Measurements from ENCODE around the gene B3GNT8. TPM values are rescaled to one million over a fixed set of nuclear protein-coding genes. Genes with fewer than 3 reads are reported as not detected.

The B3GNT8 gene
- total RNA-seq = 1.8 and 8.7 TPM in 2 replicates

GRCh38 chr19:41426952-41427646 is at the start of gene B3GNT8:
Gene B3GNT8 (minus strand): TSS chr19:41427374. CDS start chr19:41426778, 596 bp downstream.

DNA sequence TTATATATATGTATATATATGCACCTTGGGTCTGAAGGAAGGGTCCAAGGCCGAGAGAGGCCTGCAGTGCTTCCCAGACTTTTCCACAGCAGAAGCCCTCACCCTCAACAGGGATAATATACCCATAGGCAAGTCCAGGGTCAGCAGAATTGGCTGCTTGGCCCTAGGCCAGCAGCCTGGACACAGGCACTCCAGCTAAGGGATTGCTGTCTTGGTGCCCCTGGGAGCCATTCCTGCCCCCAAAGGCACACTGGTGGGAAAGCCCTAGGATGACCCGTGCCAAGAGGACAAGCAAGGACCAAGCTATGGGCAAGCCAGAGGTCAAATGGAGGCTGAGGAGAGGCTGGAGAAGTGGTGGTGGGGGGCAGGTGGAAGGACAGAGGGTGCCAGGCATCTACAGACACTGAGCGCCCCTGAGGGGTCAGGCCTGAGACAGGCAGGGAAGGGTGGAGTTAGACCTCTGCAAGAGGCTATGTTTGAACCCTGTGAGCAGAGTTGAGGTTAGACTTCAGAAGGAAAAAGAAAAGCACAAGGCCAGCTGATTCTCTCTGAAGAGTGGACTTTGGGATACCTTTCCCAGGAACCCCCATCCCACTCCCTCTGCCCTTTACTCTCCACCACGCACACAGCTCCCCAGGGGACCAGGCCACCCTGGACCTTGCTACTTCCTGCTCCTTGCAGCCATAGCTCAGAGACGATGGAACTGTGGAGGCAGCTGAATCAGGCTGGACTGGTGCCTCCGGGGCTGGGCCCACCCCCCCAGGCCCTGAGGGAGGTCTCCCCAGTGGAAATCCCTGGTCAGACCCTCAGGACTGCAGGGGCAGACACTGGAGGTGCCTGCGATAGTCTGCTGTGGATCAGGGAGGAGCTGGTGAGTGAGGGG is 15.5 kb upstream of the B3GNT8 start, which contains the start of gene ERICH4:
TSS of gene ERICH4 (plus strand) at position 684 of the 883 bp plus-strand sequence. CDS start at position 698, 14 bp downstream.

GRCh38 chr19:41439441-41440222 is 12.5 kb upstream of the B3GNT8 start, which contains the start of gene DMAC2:
Gene DMAC2 (minus strand): TSS chr19:41439912. CDS start chr19:41439899, 13 bp downstream.

GRCh38 chr19:41397086-41398049 is 29.8 kb downstream of the B3GNT8 start, which contains the start of the genes BCKDHA and EXOSC5:
Gene BCKDHA (plus strand): TSS chr19:41397818. CDS start chr19:41397828, 10 bp downstream.
Gene EXOSC5 (minus strand): TSS chr19:41397359. CDS start chr19:41397328, 31 bp downstream.

DNA sequence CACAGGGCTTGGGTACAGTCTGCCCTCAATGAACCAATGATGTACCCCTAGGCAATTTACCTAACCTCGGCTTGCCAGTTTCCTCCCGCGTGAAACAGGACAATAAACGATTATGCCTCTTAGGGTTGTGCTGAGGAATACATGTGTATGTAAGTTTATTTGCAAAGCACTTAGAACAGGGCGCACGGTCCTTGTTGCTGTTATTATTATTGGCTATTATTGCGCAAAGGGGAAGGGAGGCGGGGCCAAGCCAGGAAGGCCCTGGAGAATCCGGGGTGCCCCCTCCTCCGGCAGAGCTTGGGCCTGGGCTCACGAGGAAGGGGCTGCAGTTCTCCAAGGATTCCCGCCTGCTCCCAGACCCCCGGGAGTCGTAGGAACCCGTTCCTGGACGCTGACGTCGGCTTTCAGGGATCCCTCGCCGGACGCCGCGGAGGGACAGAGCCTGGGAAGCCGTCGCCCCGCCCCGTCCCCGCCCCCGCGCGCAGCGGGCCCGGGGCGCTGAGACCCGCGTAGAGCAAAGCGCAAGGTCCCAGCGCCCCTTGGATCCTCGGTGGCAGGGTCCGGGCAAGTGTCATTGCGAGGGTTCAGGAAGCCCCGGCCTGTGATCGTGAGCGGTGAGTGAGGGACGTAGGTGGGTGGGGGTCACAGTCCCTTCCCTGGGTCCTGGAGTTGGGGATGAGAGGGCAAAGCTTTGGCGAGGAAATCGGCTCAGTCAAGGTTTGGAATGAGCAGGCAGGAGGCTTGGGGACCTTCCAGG is 50.8 kb downstream of the B3GNT8 start, which contains the start of gene TMEM91:
TSS of gene TMEM91 (plus strand) at position 293 of the 757 bp plus-strand sequence. CDS start 1,777 bp downstream, outside the sequence.

Other genes starting within 250 kb of the B3GNT8 start
- 16.9 and 21.2 TPM in 2 replicates for gene CYP2S1, start 234.2 kb downstream of the B3GNT8 start, total RNA-seq
- 103 and 185 TPM in 2 replicates for gene AXL, start 208.2 kb downstream of the B3GNT8 start, total RNA-seq
- gene HNRNPUL1, start 163.0 kb downstream of the B3GNT8 start, total RNA-seq = 143 and 179 TPM in 2 replicates
- 11.8 and 15.3 TPM in 2 replicates for gene CCDC97, start 117.2 kb downstream of the B3GNT8 start, total RNA-seq
- 48.5 and 49.4 TPM in 2 replicates for gene TGFB1, start 73.5 kb downstream of the B3GNT8 start, total RNA-seq
- 5.3 and 7.0 TPM in 2 replicates for gene B9D2, start 63.2 kb downstream of the B3GNT8 start, total RNA-seq
- gene TMEM91, start 50.8 kb downstream of the B3GNT8 start, total RNA-seq = 9.4 and 12.1 TPM in 2 replicates
- 19.9 and 25.5 TPM in 2 replicates for gene EXOSC5, start 30.0 kb downstream of the B3GNT8 start, total RNA-seq
- gene BCKDHA, start 29.6 kb downstream of the B3GNT8 start, total RNA-seq = 46.5 and 76.9 TPM in 2 replicates
- gene DMAC2, start 12.5 kb upstream of the B3GNT8 start, total RNA-seq = 58.8 TPM in 2 replicates
- gene ERICH4, start 15.8 kb upstream of the B3GNT8 start, total RNA-seq = not detected in 2 replicates
- 0.32 TPM in 1 of 2 replicates, not detected in the other for gene CEACAM21, start 148.8 kb upstream of the B3GNT8 start, total RNA-seq
- not detected in 2 replicates for gene CEACAM4, start 199.7 kb upstream of the B3GNT8 start, total RNA-seq

Measured in epithelial cell of alveolus of lung (primary cell).